SW 1271 (cell line): ENCODE measurements around the gene CAND1.

Experiments used
- DNase-seq, 2 experiments: peaks; one replicate each; lab custom pipeline; 2025; lab: John Stamatoyannopoulos, UW

The CAND1 gene

GRCh38 chr12:67268896-67269632 lies at the start of gene CAND1:
Gene CAND1, plus strand, starts transcription at chr12:67269358. Its CDS starts 360 bp downstream, at chr12:67269718.
- peak; percentile 93 to 99 for DNase-seq

- no peak for DNase-seq
Observed at GRCh38 chr12:67220065-67220464, 49.1 kb upstream of the CAND1 start.

- peak in 1 of 2 experiments; percentile 19 for DNase-seq
Observed at GRCh38 chr12:67222302-67222701, 46.9 kb upstream of the CAND1 start.

GRCh38 chr12:67223225-67223624 lies 45.9 kb upstream of the CAND1 start:
- no peak for DNase-seq

DNA sequence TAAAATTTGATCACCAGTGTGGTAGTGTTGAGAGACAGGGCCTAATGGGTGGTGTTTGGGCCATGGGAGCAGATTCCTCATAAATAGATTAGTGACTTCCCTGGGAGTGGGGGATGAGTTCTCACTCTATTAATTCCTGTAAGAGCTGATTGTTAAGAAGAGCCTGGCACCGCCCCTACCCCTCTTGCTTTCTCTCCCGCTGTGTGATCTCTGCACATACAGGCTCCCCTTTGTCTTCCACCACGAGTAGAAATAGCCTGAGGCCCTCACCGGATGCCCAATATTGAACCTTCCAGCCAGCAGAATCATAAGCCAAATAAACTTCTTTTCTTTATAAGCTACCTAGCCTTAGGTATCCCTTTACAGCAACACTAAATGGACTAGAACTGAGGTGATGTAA lies 31.9 kb upstream of the CAND1 start:
- no peak for DNase-seq

DNA sequence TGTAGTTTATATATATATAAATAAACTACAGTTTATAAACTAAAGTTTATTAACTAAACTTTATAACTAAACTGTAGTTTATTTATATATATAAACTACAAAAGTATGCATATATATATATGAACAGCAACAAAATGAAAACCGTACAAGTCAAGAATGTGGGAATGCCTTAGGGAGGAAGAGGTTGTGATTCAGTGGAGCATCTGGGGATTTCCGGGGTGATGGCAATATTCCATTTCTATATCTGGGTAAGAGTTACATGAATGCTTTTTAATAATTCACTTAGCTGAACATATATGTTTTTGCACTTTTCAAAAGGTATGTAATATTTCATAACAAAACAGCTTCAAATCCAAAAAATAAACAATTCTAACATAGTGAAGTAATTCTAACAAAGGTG lies 30.1 kb upstream of the CAND1 start:
- no peak for DNase-seq

GRCh38 chr12:67241482-67241881 lies 27.7 kb upstream of the CAND1 start:
- DNase-seq, result no peak

GRCh38 chr12:67243260-67243659 lies 25.9 kb upstream of the CAND1 start:
- no peak for DNase-seq

- DNase-seq, result no peak
Observed at GRCh38 chr12:67245571-67245970, 23.6 kb upstream of the CAND1 start.

- DNase-seq, result no peak
Observed at GRCh38 chr12:67251012-67251411, 18.1 kb upstream of the CAND1 start.

- DNase-seq, result no peak
Observed at GRCh38 chr12:67254372-67255026, 14.7 kb upstream of the CAND1 start.

GRCh38 chr12:67256649-67257048 lies 12.5 kb upstream of the CAND1 start:
- DNase-seq, result no peak

GRCh38 chr12:67263471-67263870 lies 5.7 kb upstream of the CAND1 start:
- DNase-seq, result no peak

DNA sequence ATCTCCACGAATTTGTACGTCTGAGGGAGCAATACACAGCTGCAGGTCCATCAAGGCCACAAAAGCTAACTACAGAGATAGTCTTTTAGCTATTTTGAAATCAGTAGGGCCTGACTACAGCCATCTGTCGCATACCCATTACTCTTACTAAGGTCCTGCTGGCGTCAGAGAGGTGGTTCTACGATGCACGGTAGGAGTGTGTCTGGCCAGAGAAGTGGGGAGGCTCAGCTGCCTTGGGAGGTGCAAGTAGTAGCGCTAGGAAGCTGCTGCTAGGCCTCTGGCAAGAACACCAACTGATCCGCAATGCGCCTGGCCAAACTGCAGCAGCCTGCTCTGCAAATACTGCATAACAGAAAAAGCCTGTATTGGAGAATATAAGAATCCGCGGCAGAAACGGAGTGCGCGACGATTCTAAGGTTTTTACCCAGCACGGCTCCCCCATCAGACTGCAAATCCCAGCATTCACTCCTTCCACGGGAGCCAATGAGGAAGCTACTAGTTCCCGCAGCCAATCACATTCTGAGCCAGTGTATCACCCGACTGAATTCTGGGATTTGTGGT lies 743 bp upstream of the CAND1 start:
- DNase-seq, result peak; percentile 91 to 99

GRCh38 chr12:67269633-67270573 lies 745 bp downstream of the CAND1 start:
- peak in 1 of 2 experiments; percentile 55 for DNase-seq

DNA sequence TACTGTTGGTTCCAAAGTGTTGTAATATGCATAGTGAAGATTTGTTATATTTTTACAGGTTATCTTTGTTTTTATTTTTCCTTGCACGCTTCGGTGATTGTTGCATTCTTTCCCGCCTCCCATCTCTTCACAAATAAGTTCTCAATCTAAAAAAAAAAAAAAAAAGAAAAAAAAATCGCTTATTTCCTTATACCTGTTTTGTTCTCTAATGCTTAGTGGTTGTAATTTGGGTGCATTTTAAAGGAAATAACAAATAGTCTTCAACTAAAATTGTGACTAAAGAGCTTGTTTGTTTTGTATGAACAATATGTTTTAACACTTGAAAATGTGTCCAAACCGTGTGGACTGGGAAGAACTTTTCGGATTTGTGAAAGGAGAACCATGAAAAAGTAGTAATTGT lies 1.5 kb downstream of the CAND1 start:
- no peak for DNase-seq

GRCh38 chr12:67271976-67272375 lies 2.8 kb downstream of the CAND1 start:
- DNase-seq, result no peak

GRCh38 chr12:67274186-67274585 lies 5.0 kb downstream of the CAND1 start:
- DNase-seq, result no peak

DNA sequence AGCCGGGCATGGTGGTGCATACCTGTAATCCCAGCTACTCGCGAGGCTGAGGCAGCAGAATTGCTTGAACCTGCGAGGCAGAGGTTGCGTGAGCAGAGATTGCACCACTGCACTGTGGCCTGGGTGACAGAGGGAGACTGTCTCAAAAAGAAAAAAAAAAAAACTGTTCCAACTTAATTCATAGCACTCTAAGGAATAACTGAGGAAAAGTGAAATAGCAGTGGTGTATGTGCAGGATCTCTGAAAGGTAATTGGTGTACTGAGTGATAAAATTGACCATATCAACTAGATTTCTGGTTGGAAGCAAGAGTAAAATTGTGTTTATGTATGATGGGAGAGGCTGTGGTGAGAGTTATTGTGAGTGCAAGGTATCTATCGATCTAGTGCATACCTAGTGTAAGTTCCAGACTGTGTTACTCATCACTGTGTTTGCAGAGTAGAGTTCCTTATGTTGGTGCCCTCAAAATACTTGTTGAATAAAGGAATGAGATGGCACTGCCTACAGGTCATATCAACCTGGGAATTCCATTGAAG lies 6.3 kb downstream of the CAND1 start:
- no peak for DNase-seq

GRCh38 chr12:67276421-67276820 lies 7.3 kb downstream of the CAND1 start:
- no peak for DNase-seq

GRCh38 chr12:67279637-67280036 lies 10.5 kb downstream of the CAND1 start:
- no peak for DNase-seq

- DNase-seq, result no peak
Observed at GRCh38 chr12:67280088-67280487, 10.9 kb downstream of the CAND1 start.
